ENCODE results near the gene ABCC8.

DNA sequence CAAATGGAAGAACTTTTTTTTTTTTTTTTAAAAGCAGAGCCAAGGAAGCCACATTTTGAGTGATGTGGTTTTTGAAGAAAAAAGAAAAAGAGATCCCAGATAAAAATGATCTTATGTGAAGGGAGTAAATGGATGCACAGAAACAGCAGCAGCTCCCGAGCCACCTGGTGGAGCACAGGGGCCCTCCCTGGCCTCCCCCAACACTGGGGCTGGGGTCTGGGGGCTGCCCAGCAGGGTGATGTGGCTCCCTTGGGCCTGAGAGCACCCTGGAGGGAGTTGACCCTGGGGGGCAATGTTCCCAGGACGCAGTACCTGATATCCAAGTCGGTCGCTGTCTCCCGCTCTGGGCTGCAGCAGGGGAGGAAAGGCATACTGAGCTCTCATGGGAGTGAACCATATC, 61.7 kb downstream of the ABCC8 start:
- TF ChIP-seq, protein P1, sequence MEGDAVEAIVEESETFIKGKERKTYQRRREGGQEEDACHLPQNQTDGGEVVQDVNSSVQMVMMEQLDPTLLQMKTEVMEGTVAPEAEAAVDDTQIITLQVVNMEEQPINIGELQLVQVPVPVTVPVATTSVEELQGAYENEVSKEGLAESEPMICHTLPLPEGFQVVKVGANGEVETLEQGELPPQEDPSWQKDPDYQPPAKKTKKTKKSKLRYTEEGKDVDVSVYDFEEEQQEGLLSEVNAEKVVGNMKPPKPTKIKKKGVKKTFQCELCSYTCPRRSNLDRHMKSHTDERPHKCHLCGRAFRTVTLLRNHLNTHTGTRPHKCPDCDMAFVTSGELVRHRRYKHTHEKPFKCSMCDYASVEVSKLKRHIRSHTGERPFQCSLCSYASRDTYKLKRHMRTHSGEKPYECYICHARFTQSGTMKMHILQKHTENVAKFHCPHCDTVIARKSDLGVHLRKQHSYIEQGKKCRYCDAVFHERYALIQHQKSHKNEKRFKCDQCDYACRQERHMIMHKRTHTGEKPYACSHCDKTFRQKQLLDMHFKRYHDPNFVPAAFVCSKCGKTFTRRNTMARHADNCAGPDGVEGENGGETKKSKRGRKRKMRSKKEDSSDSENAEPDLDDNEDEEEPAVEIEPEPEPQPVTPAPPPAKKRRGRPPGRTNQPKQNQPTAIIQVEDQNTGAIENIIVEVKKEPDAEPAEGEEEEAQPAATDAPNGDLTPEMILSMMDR (conservative IDR thresholded peaks at IDR 0.05; ENCODE audit: low read depth, low read length) = no peak
- TF ChIP-seq EZH2 (IDR thresholded peaks at IDR 0.05; ENCODE audit: borderline replicate concordance, low read depth, low read length, poor library complexity, severe bottlenecking) = no peak
